CD8-positive, alpha-beta memory T cell (primary cell): ENCODE results near the gene KRT77. TPM values are rescaled to one million over a fixed set of nuclear protein-coding genes. Genes with fewer than 3 reads are reported as not detected.

Source experiments
- CTCF ChIA-PET: fragments of 350-600 bp; sonication (Branson Sonifier 250); formaldehyde crosslinking; loops from one replicate; lab custom pipeline; 2021; ENCODE audit warnings: antibody characterized with exemption; lab: Charles Lee
- POLR2A ChIA-PET: fragments of 350-600 bp; sonication (Branson Sonifier 250); formaldehyde crosslinking; loops from one replicate; lab custom pipeline; 2021; ENCODE audit warnings: antibody characterized with exemption; lab: Charles Lee
- DNase-seq, 5 donors: peaks; one replicate each; pipeline versions ENCODE4 v3.0.0 to v3.0.0-alpha.2; 2020 to 2022; ENCODE audit warnings: mixed read lengths in 1 of 5
- H3K27ac ChIP-seq: one replicate; pipeline ENCODE4 v1.7.0; 2013; ENCODE audit warnings: low read depth, mild to moderate bottlenecking, low read length, moderate library complexity
- H3K27me3 ChIP-seq: 2 replicates; pipeline ENCODE4 v1.7.0; 2013; ENCODE audit warnings: low read length, mild to moderate bottlenecking; ENCODE audit not compliant: insufficient read depth, poor library complexity, severe bottlenecking
- H3K36me3 ChIP-seq: 2 replicates; pipeline ENCODE4 v1.7.0; 2013; ENCODE audit warnings: mild to moderate bottlenecking, low read length, moderate library complexity; ENCODE audit not compliant: insufficient read depth
- H3K4me1 ChIP-seq: 2 replicates; pipeline ENCODE4 v1.7.0; 2013; ENCODE audit warnings: mild to moderate bottlenecking, low read length, moderate library complexity; ENCODE audit not compliant: insufficient read depth
- H3K4me3 ChIP-seq: 2 replicates; pipeline ENCODE4 v1.7.0; 2013; ENCODE audit warnings: mild to moderate bottlenecking, low read length
- H3K9me3 ChIP-seq: 2 replicates; pipeline ENCODE4 v1.7.0; 2013; ENCODE audit warnings: mild to moderate bottlenecking, low read length
- H3K27ac Mint-ChIP-seq, 8 donors: one replicate each; pipeline ENCODE4 v1.8.0; 2020 to 2021; ENCODE audit warnings: mixed read lengths in 8 of 8, mild to moderate bottlenecking in 6 of 8, inconsistent platforms in 3 of 8, moderate library complexity in 3 of 8
- H3K27me3 Mint-ChIP-seq, 2 donors: one replicate each; pipeline ENCODE4 v1.8.0; 2020 to 2021; ENCODE audit warnings: mixed read lengths in 2 of 2, mild to moderate bottlenecking in 1 of 2, moderate library complexity in 1 of 2
- H3K36me3 Mint-ChIP-seq, 3 donors: one replicate each; pipeline ENCODE4 v1.8.0; 2020 to 2021; ENCODE audit warnings: mixed read lengths in 3 of 3, inconsistent platforms in 1 of 3, mild to moderate bottlenecking in 1 of 3
- H3K4me1 Mint-ChIP-seq, 3 donors: one replicate each; pipeline ENCODE4 v1.8.0; 2020 to 2021; ENCODE audit warnings: mixed read lengths in 3 of 3, inconsistent platforms in 1 of 3, mild to moderate bottlenecking in 1 of 3
- H3K4me3 Mint-ChIP-seq, 7 donors: one replicate each; pipeline ENCODE4 v1.8.0; 2020 to 2021; ENCODE audit warnings: mixed read lengths in 7 of 7, mild to moderate bottlenecking in 6 of 7, moderate library complexity in 4 of 7, inconsistent platforms in 2 of 7
- H3K9me3 Mint-ChIP-seq, 5 donors: one replicate each; pipeline ENCODE4 v1.8.0; 2020 to 2022; ENCODE audit warnings: mixed read lengths in 5 of 5, mild to moderate bottlenecking in 3 of 5, moderate library complexity in 2 of 5, inconsistent platforms in 1 of 5
- polyA plus RNA-seq: library from polyadenylated mRNA; unstranded; fragments of 300-500 nt; fragmentation: Illumina TruSeq; gene quantifications from one replicate; pipeline ENCODE4 v1.2.3, GENCODE V29; 2021
- total RNA-seq, 2 experiments: library from RNA; stranded (reverse); gene quantifications; one replicate each; pipeline ENCODE4 v1.2.3, GENCODE V29; 2021

KRT77 gene
- total and polyA plus RNA-seq, 3 experiments from 2014 or later = not detected

DNA sequence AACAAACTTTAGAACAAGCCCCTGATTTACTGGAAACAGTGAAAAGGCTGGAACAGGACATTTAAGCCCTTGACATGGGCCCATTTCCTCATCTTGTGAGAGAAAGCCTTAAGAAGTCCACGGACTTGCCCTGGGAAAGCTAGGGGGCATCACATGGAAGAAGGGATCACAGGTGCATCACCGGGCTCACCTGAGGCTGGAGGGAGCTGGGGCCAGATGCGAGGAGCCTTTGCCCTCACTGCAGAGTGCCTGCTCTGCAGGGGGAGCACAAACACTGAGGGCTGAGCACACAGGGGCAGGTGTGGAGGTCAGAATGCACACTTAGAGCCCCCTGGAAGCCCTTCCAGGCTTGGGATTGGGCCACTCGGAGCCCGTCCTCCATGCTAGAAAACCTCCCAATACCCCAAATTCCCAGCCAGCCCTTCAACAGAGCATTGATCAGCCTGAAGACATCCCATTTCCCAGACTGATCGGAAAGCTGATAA is 17.9 kb downstream of the KRT77 start:
- Histone ChIP-seq H3K4me1 (peaks cover 27% of the 10 kb centered on the region), H3K4me3 (no peak overlapping the region), H3K27me3 (no peaks in the 10 kb centered on the region), H3K36me3 (no peaks in the 10 kb centered on the region), H3K9me3 (no peaks in the 10 kb centered on the region), H3K27ac (no peak overlapping the region)
- H3K9me3 Mint-ChIP-seq = no peaks in the 10 kb centered on the region
- no peaks in the 10 kb centered on the region for H3K36me3 Mint-ChIP-seq
- ChIA-PET POLR2A (no interaction called here), CTCF (no interaction called here)
- H3K4me3 Mint-ChIP-seq = no peak overlapping the region
- peaks cover 23 to 38% (median 26%) of the 10 kb centered on the region in 3 donors for H3K4me1 Mint-ChIP-seq
- no peak for DNase-seq
- H3K27ac Mint-ChIP-seq = no peak overlapping the region
- H3K27me3 Mint-ChIP-seq = peaks cover 2 to 31% of the 10 kb centered on the region in 2 donors

DNA sequence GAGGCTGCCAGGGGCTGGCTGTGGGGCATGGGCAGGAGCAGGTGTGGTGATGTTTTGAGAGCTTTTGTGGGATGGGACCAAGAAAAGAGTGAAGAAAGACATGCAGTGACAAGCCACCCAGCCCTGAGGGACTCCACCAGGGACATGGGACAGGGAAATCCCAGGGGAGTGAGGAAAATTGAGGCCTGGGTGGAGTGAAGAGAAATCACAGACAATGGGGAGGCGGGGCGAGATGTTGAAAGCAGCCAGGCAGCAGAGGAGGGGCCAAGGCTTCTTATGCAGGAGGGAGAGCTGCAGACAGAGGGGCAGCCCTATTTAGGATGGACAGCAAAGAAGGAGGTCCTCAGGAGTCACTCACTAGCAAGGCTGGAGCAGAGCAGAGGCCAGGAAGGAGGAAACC is 18.9 kb downstream of the KRT77 start:
- peaks cover 2 to 31% of the 10 kb centered on the region in 2 donors for H3K27me3 Mint-ChIP-seq
- CTCF ChIA-PET = no interaction called here
- POLR2A ChIA-PET = no interaction called here

DNA sequence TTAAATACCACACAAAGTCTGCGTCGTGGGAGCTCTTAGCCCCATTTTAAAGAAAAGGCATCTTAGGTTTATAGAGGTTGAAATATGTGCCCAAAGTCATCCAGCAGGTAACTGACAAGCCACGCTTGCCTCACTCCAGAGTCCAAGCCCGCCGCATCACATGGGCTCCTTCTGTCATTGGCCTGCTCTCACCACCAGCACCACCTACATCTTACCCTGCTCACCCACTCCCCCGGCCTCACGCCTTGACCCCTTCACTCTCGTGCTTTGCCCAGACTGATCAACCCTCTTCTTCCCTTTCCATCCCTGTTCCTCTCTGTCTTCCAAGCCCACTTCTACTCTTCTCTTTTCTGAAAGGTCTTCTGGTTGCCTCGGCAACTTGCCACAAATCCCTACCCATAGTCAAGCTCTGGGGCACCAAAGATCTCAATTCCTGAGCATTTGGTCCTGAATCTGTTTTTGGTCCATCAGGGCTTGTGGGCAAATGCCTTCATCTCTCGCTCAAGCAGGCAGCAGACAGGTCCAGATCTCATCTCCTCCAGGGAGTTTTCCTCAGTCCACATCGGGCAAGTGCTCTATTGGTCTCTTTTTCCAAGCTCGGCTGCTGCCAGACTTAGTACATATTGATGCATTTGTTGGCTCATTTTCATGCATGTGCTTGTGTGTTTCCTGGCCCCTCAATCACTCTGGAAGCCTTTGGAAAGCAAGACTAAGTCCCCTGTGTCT is 19.6 kb downstream of the KRT77 start:
- H3K27ac Mint-ChIP-seq = peak overlapping the region in 2 of 8 donors; percentile 8 to 52
- Histone ChIP-seq H3K36me3 (no peaks in the 10 kb centered on the region), H3K27ac (no peak overlapping the region), H3K4me3 (no peak overlapping the region), H3K27me3 (no peaks in the 10 kb centered on the region), H3K4me1 (peaks cover 22% of the 10 kb centered on the region), H3K9me3 (no peaks in the 10 kb centered on the region)
- ChIA-PET CTCF (no interaction called here), POLR2A (no interaction called here)
- no peak overlapping the region for H3K4me3 Mint-ChIP-seq
- no peaks in the 10 kb centered on the region for H3K9me3 Mint-ChIP-seq
- peaks cover 16 to 31% (median 25%) of the 10 kb centered on the region in 3 donors for H3K4me1 Mint-ChIP-seq
- no peaks in the 10 kb centered on the region for H3K36me3 Mint-ChIP-seq
- peaks cover 2 to 30% of the 10 kb centered on the region in 2 donors for H3K27me3 Mint-ChIP-seq
- no peak for DNase-seq

More for the DNA sequence above, 18.9 kb downstream of the KRT77 start:
- DNase-seq = no peak
- no peak overlapping the region for H3K27ac ChIP-seq
- H3K9me3 ChIP-seq = no peaks in the 10 kb centered on the region
- Mint-ChIP-seq H3K27ac (peak overlapping the region in 2 of 8 donors; percentile 35 to 71), H3K36me3 (no peaks in the 10 kb centered on the region), H3K4me3 (no peak overlapping the region), H3K9me3 (no peaks in the 10 kb centered on the region), H3K4me1 (peaks cover 16 to 31% (median 25%) of the 10 kb centered on the region in 3 donors)
- no peaks in the 10 kb centered on the region for H3K36me3 ChIP-seq
- H3K27me3 ChIP-seq = no peaks in the 10 kb centered on the region
- H3K4me1 ChIP-seq = peaks cover 22% of the 10 kb centered on the region
- no peak overlapping the region for H3K4me3 ChIP-seq

DNA sequence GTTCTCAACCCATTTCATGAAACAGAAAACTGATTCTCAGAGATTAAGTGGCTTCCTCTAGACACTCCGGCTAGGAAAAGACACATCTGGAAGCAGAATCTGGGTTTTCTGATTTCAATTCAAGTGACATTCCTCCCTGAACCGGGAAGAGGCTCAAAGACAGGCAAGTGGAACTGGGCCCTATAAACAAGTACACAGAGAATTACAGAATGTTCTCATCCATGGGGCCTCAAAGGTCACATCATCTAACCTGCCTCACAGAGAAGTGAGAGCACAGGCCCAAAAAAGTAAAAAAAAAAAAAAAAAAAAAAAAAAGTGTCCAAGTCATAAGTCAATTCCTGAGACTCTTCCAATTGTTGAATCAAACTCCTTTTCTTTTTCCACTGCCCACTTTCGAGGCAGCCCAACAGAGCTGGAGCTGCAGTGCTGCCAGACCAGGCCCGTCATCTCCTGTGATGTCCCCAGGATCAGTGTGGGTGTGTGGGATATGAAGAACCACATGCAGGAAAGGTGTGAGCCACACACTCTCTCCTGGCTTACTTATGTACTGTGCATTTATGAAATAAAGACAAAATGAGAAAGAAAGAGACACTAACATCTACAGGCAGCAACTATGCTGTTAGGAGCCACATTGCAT is 20.3 kb downstream of the KRT77 start:
- Histone ChIP-seq H3K4me3 (no peak overlapping the region), H3K27ac (no peak overlapping the region), H3K36me3 (no peaks in the 10 kb centered on the region), H3K4me1 (peaks cover 22% of the 10 kb centered on the region), H3K9me3 (no peaks in the 10 kb centered on the region), H3K27me3 (no peaks in the 10 kb centered on the region)
- CTCF ChIA-PET = no interaction called here
- Mint-ChIP-seq H3K36me3 (no peaks in the 10 kb centered on the region), H3K4me1 (peaks cover 16 to 28% (median 24%) of the 10 kb centered on the region in 3 donors), H3K27ac (peak overlapping the region in 2 of 8 donors; percentile 66 to 69), H3K4me3 (no peak overlapping the region), H3K9me3 (no peaks in the 10 kb centered on the region), H3K27me3 (peaks cover 2 to 27% of the 10 kb centered on the region in 2 donors)
- DNase-seq = no peak
- POLR2A ChIA-PET = no interaction called here

DNA sequence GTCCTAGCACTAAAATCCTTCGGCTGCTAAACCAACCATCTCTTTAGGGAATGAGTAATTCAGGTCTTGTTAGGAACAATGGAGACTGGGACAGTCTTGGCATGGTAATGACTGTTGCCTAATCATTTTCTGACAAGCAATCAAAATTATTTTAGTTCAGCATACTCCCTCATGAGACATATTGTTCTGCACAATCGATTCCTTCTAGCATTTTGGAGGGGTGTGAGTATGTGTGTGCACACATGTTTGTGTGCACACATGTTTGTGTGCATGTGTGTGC is 21.0 kb downstream of the KRT77 start:
- peaks cover 2 to 27% of the 10 kb centered on the region in 2 donors for H3K27me3 Mint-ChIP-seq
- peak overlapping the region in 1 of 8 donors; percentile 84 for H3K27ac Mint-ChIP-seq

DNA sequence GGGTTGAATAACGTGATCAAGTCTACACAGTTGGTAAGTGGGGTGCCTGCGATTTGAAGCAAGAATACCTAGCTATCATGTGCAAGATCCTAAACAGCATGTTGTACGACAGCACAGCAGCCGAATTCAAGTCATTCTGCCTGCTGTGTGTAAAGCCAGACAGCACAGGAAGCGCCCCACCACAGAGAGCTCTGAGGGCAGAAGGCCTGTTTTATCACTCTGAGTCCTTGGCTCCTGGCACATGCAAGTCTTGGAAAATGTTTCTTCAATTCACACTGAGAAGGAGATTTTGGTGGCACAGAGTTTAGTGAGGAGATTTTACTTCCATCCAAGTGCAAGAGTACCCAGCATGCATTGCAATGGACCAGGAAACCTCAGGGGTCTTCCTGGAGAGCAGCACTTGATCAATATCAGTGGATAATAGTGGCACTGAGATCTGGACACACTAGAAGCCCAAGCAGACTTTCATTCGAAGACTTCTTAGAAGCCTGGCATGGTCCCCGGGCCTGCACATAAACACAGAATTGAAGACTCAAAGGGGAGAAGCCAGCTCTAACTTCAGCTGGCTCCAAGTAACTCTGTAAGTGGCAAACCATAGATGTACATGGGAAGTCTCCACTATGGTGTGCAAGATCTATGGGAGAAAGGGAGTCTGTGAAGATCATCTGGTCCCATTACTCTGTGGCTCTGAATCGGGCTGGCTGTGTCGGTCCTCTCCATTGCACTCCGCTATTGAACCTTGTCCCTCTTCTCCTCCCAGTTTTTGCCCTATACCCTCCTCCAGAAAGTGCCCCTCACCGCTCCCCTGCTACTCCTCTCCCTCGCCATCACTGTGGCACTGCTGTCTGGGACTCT is 21.6 kb downstream of the KRT77 start:
- Mint-ChIP-seq H3K9me3 (no peaks in the 10 kb centered on the region), H3K27ac (peak overlapping the region in 5 of 8 donors; percentile 20 to 84 (median 55)), H3K36me3 (no peaks in the 10 kb centered on the region), H3K27me3 (peaks cover 5 to 32% of the 10 kb centered on the region in 2 donors), H3K4me1 (peaks cover 16 to 17% (median 16%) of the 10 kb centered on the region in 3 donors), H3K4me3 (peak overlapping the region in 2 of 7 donors; percentile 6 to 9)
- peak; percentile 11 to 59 (median 36) for DNase-seq
- Histone ChIP-seq H3K27me3 (no peaks in the 10 kb centered on the region), H3K4me3 (no peak overlapping the region), H3K9me3 (no peaks in the 10 kb centered on the region), H3K4me1 (peaks cover 22% of the 10 kb centered on the region), H3K27ac (no peak overlapping the region), H3K36me3 (no peaks in the 10 kb centered on the region)
- CTCF ChIA-PET = interaction anchor here (1.5 to 1.9 kb wide), 2 partner anchors 10 to 99 kb away, joined by 6 to 7 read pairs; no protein-coding TSS in a partner anchor
- POLR2A ChIA-PET = no interaction called here

More for the DNA sequence above, 21.0 kb downstream of the KRT77 start:
- no peak for DNase-seq
- H3K4me3 Mint-ChIP-seq = no peak overlapping the region
- Histone ChIP-seq H3K4me1 (peaks cover 22% of the 10 kb centered on the region), H3K27me3 (no peaks in the 10 kb centered on the region), H3K27ac (no peak overlapping the region), H3K36me3 (no peaks in the 10 kb centered on the region), H3K9me3 (no peaks in the 10 kb centered on the region), H3K4me3 (no peak overlapping the region)
- H3K4me1 Mint-ChIP-seq = peaks cover 16 to 21% (median 18%) of the 10 kb centered on the region in 3 donors
- POLR2A ChIA-PET = no interaction called here
- no peaks in the 10 kb centered on the region for H3K36me3 Mint-ChIP-seq
- H3K9me3 Mint-ChIP-seq = no peaks in the 10 kb centered on the region
- CTCF ChIA-PET = no interaction called here

DNA sequence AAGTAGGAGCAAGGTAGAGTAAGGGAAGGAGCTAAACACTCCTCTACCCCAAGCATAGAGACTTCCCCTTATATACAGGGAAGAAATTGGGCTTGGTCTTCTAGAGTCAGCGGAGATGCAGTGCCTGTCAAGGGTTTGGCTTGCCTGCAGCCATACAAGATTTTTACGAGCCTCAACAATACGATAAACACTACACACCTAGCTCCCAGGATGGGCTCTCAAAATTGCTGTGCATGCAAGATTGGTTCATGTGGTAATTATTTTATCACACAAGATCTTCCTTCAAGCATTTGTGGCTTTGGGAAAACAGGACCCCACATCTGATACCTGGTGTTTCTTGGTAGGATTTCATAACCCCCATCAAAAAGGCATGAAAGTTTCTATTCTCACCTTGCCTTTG is 23.0 kb downstream of the KRT77 start, which contains the start of gene KRT1:
KRT1 (minus strand) TSS at position 45 of the 400 bp plus-strand sequence. CDS start 59 bp downstream, outside the sequence.
- CTCF ChIA-PET = interaction anchor here (1.5 to 1.9 kb wide), 2 partner anchors 12 to 98 kb away, joined by 6 to 7 read pairs; no protein-coding TSS in a partner anchor
- Mint-ChIP-seq H3K4me3 (peak within 1 kb of the TSS in 1 of 7 donors; percentile 9), H3K36me3 (no peaks in the 10 kb centered on the region), H3K27me3 (peaks cover 10 to 38% of the 10 kb centered on the region in 2 donors), H3K9me3 (no peaks in the 10 kb centered on the region), H3K4me1 (peaks cover 16 to 17% (median 16%) of the 10 kb centered on the region in 3 donors), H3K27ac (peak within 1 kb of the TSS in 5 of 8 donors; percentile 1 to 84 (median 22))
- Histone ChIP-seq H3K4me3 (no peak within 1 kb of the TSS), H3K4me1 (peaks cover 22% of the 10 kb centered on the region), H3K9me3 (no peaks in the 10 kb centered on the region), H3K27me3 (no peaks in the 10 kb centered on the region), H3K27ac (no peak within 1 kb of the TSS), H3K36me3 (no peaks in the 10 kb centered on the region)
- POLR2A ChIA-PET = no interaction called here
- DNase-seq = no peak
